Measurements from ENCODE around the gene AIG1. TPM values are rescaled to one million over a fixed set of nuclear protein-coding genes. Genes with fewer than 3 reads are reported as not detected.
A peak's percentile ranks its signal among the peaks of the same experiment; 100 is the strongest.

The AIG1 gene
- total and polyA plus RNA-seq, 2 experiments from 2014 or later = 44.7 to 46.9 TPM

GRCh38 chr6:143264986-143265764 lies 204.5 kb downstream of the AIG1 start:
- no peaks in the 10 kb centered on the region for H3K27me3 ChIP-seq (replicated peaks; ENCODE audit: insufficient read depth)
- H3K9me3 ChIP-seq (ENCODE audit: low read depth) = no peaks in the 10 kb centered on the region
- no peak for DNase-seq
- H3K4me1 ChIP-seq (ENCODE audit: insufficient read depth) = peaks cover 11% of the 10 kb centered on the region
- H2AFZ ChIP-seq = no peak overlapping the region
- no peaks in the 10 kb centered on the region for H3K79me2 ChIP-seq (ENCODE audit: insufficient read depth)
- in situ Hi-C loops (cut with MboI) = no loop called here
- H3K4me2 ChIP-seq (ENCODE audit: unreplicated experiment) = no peak overlapping the region
- H3K27ac ChIP-seq = no peak overlapping the region
- H3K9me2 ChIP-seq (ENCODE audit: insufficient read depth) = no peaks in the 10 kb centered on the region
- 41 to 43% methylated on average over 4 of the region's 4 CpGs for WGBS, 2 experiments (ENCODE audit: low coverage in 1 of 2, low lambda C conversion rate in 2 of 2, missing lambda C conversion rate in 2 of 2)
- H3K9ac ChIP-seq = no peak overlapping the region
- H3K36me3 ChIP-seq (ENCODE audit: low read depth) = no peaks in the 10 kb centered on the region
- no peaks in the 10 kb centered on the region for H4K20me1 ChIP-seq (ENCODE audit: insufficient read depth)
- TF ChIP-seq EZH2phosphoT487 (IDR thresholded peaks at IDR 0.05; ENCODE audit: insufficient read depth, low read depth) = no peak
- TF ChIP-seq EZH2 (IDR thresholded peaks at IDR 0.05; ENCODE audit: insufficient read depth, poor library complexity, severe bottlenecking) = no peak
- H3F3A ChIP-seq (ENCODE audit: insufficient read depth) = peaks cover 5% of the 10 kb centered on the region
- no peak overlapping the region for H3K4me3 ChIP-seq

GRCh38 chr6:143267760-143268159 lies 207.1 kb downstream of the AIG1 start:
- no peaks in the 10 kb centered on the region for H3K36me3 ChIP-seq (ENCODE audit: low read depth)
- H3K4me1 ChIP-seq (ENCODE audit: insufficient read depth) = peaks cover 23% of the 10 kb centered on the region
- no peak overlapping the region for H3K27ac ChIP-seq
- 74% methylated on average over 2 of the region's 2 CpGs for WGBS, 2 experiments (ENCODE audit: low coverage in 1 of 2, low lambda C conversion rate in 2 of 2, missing lambda C conversion rate in 2 of 2)
- no peak overlapping the region for H3K4me2 ChIP-seq (ENCODE audit: unreplicated experiment)
- H3K4me3 ChIP-seq = no peak overlapping the region
- no peaks in the 10 kb centered on the region for H3K9me2 ChIP-seq (ENCODE audit: insufficient read depth)
- H2AFZ ChIP-seq = no peak overlapping the region
- in situ Hi-C loops (cut with MboI) = no loop called here
- H3K79me2 ChIP-seq (ENCODE audit: insufficient read depth) = no peaks in the 10 kb centered on the region
- H3K9ac ChIP-seq = no peak overlapping the region
- no peaks in the 10 kb centered on the region for H4K20me1 ChIP-seq (ENCODE audit: insufficient read depth)
- no peaks in the 10 kb centered on the region for H3K27me3 ChIP-seq (replicated peaks; ENCODE audit: insufficient read depth)
- H3K9me3 ChIP-seq (ENCODE audit: low read depth) = no peaks in the 10 kb centered on the region
- TF ChIP-seq EZH2phosphoT487 (IDR thresholded peaks at IDR 0.05; ENCODE audit: insufficient read depth, low read depth) (no peak), EZH2 (IDR thresholded peaks at IDR 0.05; ENCODE audit: insufficient read depth, poor library complexity, severe bottlenecking) (no peak)
- DNase-seq = no peak
- peaks cover 19% of the 10 kb centered on the region for H3F3A ChIP-seq (ENCODE audit: insufficient read depth)

GRCh38 chr6:143268439-143268838 lies 207.8 kb downstream of the AIG1 start:
- H3F3A ChIP-seq (ENCODE audit: insufficient read depth) = peaks cover 19% of the 10 kb centered on the region
- no peak overlapping the region for H3K4me3 ChIP-seq
- no peak for DNase-seq
- TF ChIP-seq EZH2 (IDR thresholded peaks at IDR 0.05; ENCODE audit: insufficient read depth, poor library complexity, severe bottlenecking) (no peak), EZH2phosphoT487 (IDR thresholded peaks at IDR 0.05; ENCODE audit: insufficient read depth, low read depth) (no peak)
- H3K9me3 ChIP-seq (ENCODE audit: low read depth) = no peaks in the 10 kb centered on the region
- H3K4me2 ChIP-seq (ENCODE audit: unreplicated experiment) = no peak overlapping the region
- H3K9ac ChIP-seq = no peak overlapping the region
- H3K79me2 ChIP-seq (ENCODE audit: insufficient read depth) = no peaks in the 10 kb centered on the region
- peaks cover 23% of the 10 kb centered on the region for H3K4me1 ChIP-seq (ENCODE audit: insufficient read depth)
- H3K9me2 ChIP-seq (ENCODE audit: insufficient read depth) = no peaks in the 10 kb centered on the region
- in situ Hi-C loops (cut with MboI) = no loop called here
- H3K27ac ChIP-seq = no peak overlapping the region
- no peaks in the 10 kb centered on the region for H3K36me3 ChIP-seq (ENCODE audit: low read depth)
- WGBS, 2 experiments (ENCODE audit: low coverage in 1 of 2, low lambda C conversion rate in 2 of 2, missing lambda C conversion rate in 2 of 2) = 90 to 92% methylated on average over 1 of the region's 1 CpG
- H2AFZ ChIP-seq = no peak overlapping the region
- no peaks in the 10 kb centered on the region for H4K20me1 ChIP-seq (ENCODE audit: insufficient read depth)
- H3K27me3 ChIP-seq (replicated peaks; ENCODE audit: insufficient read depth) = no peaks in the 10 kb centered on the region

GRCh38 chr6:143270026-143270425 lies 209.3 kb downstream of the AIG1 start:
- Histone ChIP-seq H3K4me3 (no peak overlapping the region), H3K27me3 (replicated peaks; ENCODE audit: insufficient read depth) (no peaks in the 10 kb centered on the region), H3K9ac (no peak overlapping the region), H3K9me2 (ENCODE audit: insufficient read depth) (no peaks in the 10 kb centered on the region), H3K4me2 (ENCODE audit: unreplicated experiment) (no peak overlapping the region), H4K20me1 (ENCODE audit: insufficient read depth) (no peaks in the 10 kb centered on the region), H2AFZ (no peak overlapping the region), H3K4me1 (ENCODE audit: insufficient read depth) (peaks cover 23% of the 10 kb centered on the region), H3K27ac (0 out of 2 replicates have a peak overlapping the region, but pooled peaks have one; percentile 1), H3F3A (ENCODE audit: insufficient read depth) (peaks cover 19% of the 10 kb centered on the region), H3K9me3 (ENCODE audit: low read depth) (no peaks in the 10 kb centered on the region), H3K79me2 (ENCODE audit: insufficient read depth) (no peaks in the 10 kb centered on the region), H3K36me3 (ENCODE audit: low read depth) (no peaks in the 10 kb centered on the region)
- in situ Hi-C loops (cut with MboI) = no loop called here
- 97 to 100% methylated on average over 1 of the region's 1 CpG for WGBS, 2 experiments (ENCODE audit: low coverage in 1 of 2, low lambda C conversion rate in 2 of 2, missing lambda C conversion rate in 2 of 2)
- peak; percentile 65 for DNase-seq
- TF ChIP-seq EZH2phosphoT487 (IDR thresholded peaks at IDR 0.05; ENCODE audit: insufficient read depth, low read depth) (no peak), EZH2 (IDR thresholded peaks at IDR 0.05; ENCODE audit: insufficient read depth, poor library complexity, severe bottlenecking) (no peak)

All from GM23248 (cell line).